ENCODE results near the gene SYT8. TPM values are rescaled to one million over a fixed set of nuclear protein-coding genes. Genes with fewer than 3 reads are reported as not detected.

The SYT8 gene
- total RNA-seq, 4 donors from 2014 or later: 1.4 to 4.1 TPM; not detected in 2

DNA sequence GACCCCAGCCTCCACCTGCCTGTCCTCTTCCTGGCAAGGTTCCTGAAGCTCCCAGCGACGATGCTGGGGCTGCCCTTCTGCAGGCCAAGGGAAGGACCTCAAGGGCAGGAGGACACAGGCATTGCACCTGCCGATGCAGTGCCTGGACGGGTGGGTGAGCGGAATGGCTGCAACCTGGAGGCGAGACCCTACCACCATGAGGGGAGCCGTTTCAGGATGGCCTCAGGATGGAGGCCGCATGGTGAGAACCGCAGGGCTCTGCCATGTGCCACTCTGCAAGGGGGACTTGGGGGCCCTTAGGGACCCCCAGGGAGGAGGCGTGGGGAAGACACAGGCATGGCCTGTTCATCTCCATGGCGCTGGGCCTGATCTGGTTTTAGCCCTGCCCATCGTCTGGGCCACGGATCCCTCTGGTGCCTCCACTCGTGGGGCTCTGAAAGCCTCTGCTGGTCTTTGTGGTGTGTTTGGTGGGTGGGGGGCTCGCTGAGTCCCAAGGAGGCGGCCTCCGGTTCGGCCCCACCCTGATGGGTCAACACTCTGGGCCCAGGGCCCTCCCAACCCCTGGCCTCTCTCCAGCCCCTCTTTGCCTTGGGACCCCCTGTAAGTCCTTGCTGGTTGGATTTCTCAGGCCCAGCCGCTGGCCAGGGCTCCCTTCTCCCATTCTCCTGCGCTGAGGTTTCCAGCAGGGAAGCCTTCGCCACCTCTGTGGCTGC is 16.8 kb downstream of the SYT8 start:
- Histone ChIP-seq H3K4me1 (peaks cover 0 to 13% (median 5%) of the 10 kb centered on the region in 4 donors), H3K9me3 (no peaks in the 10 kb centered on the region), H3K4me3 (no peak overlapping the region), H3K36me3 (no peaks in the 10 kb centered on the region), H3K27me3 (no peaks in the 10 kb centered on the region), H3K27ac (peak overlapping the region; percentile 70 to 76 (median 72))
- no peak for TF ChIP-seq EP300 (IDR thresholded peaks at IDR 0.05; ENCODE audit: low read depth)
- TF ChIP-seq POLR2A (IDR thresholded peaks at IDR 0.05): no peak
- no peak for TF ChIP-seq POLR2AphosphoS5 (IDR thresholded peaks at IDR 0.05)
- no peak for TF ChIP-seq CTCF (IDR thresholded peaks at IDR 0.05)
- DNase-seq: no peak
- 81% methylated on average over 14 of the region's 21 CpGs; no CpG with 5 or more reads in 1 of the 2 donors for WGBS, 2 donors (ENCODE audit: low coverage in 1 of 2)
- in situ Hi-C loops (cut with MboI; ENCODE audit: low pct_ligation_motif_present in 1 of 4, low pct_unique_long_range_greater_than_20kb in 1 of 4, low sequenced_read_pairs in 3 of 4): no loop called here
- intact Hi-C loops (cut with DNase I; ENCODE audit: low total_unique reads): no loop called here

GRCh38 chr11:1852271-1852876 is 17.6 kb downstream of the SYT8 start:
- H3K36me3 ChIP-seq: no peaks in the 10 kb centered on the region
- H3K27me3 ChIP-seq: no peaks in the 10 kb centered on the region
- TF ChIP-seq POLR2AphosphoS5 (IDR thresholded peaks at IDR 0.05) (no peak), POLR2A (IDR thresholded peaks at IDR 0.05) (no peak), EP300 (IDR thresholded peaks at IDR 0.05; ENCODE audit: low read depth) (no peak), CTCF (IDR thresholded peaks at IDR 0.05) (no peak)
- in situ Hi-C loops (cut with MboI; ENCODE audit: low pct_ligation_motif_present in 1 of 4, low pct_unique_long_range_greater_than_20kb in 1 of 4, low sequenced_read_pairs in 3 of 4): no loop called here
- WGBS, 2 donors (ENCODE audit: low coverage in 1 of 2): 57 to 71% methylated on average over 3 to 25 of the region's 25 CpGs
- peaks cover 0 to 13% (median 5%) of the 10 kb centered on the region in 4 donors for H3K4me1 ChIP-seq
- intact Hi-C loops (cut with DNase I; ENCODE audit: low total_unique reads): no loop called here
- H3K27ac ChIP-seq: peak overlapping the region; percentile 70 to 76 (median 72)
- no peak for DNase-seq
- no peaks in the 10 kb centered on the region for H3K9me3 ChIP-seq
- H3K4me3 ChIP-seq: no peak overlapping the region

DNA sequence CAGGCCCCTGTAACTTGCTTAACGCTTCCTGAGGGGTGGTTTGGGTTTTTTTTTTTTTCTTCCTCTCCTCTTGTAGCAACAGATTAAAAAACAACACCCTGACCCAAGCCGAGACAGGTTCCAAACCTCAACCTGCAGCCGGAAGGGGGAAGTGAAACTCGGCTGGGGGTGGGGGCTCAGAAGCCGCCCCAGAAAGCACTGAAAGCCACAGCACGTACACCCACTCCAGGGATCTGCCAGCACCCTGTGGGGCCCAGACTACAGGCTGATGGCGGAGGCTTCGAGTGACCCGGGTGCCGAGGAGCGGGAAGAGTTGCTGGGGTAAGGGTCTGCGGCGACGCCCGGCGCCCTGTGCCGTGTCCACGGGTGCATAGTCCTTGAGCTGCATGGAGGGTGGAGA is 18.1 kb downstream of the SYT8 start, which contains the start of gene LSP1:
LSP1 (plus strand) TSS at position 208 of the 400 bp plus-strand sequence; CDS start at position 269, 61 bp downstream.
- WGBS, 2 donors (ENCODE audit: low coverage in 1 of 2): 59 to 61% methylated on average over 3 to 18 of the region's 18 CpGs
- in situ Hi-C loops (cut with MboI; ENCODE audit: low pct_ligation_motif_present in 1 of 4, low pct_unique_long_range_greater_than_20kb in 1 of 4, low sequenced_read_pairs in 3 of 4): no loop called here
- Histone ChIP-seq H3K4me3 (peak within 1 kb of the TSS in 3 of 4 donors; percentile 3 to 50 (median 25)), H3K36me3 (no peaks in the 10 kb centered on the region), H3K4me1 (peaks cover 0 to 13% (median 5%) of the 10 kb centered on the region in 4 donors), H3K9me3 (no peaks in the 10 kb centered on the region), H3K27ac (peak within 1 kb of the TSS; percentile 70 to 76 (median 72)), H3K27me3 (no peaks in the 10 kb centered on the region)
- intact Hi-C loops (cut with DNase I; ENCODE audit: low total_unique reads): no loop called here
- DNase-seq: peak; percentile 80
- no peak for TF ChIP-seq EP300 (IDR thresholded peaks at IDR 0.05; ENCODE audit: low read depth)
- TF ChIP-seq POLR2AphosphoS5 (IDR thresholded peaks at IDR 0.05): peak in 2 of 3 donors; percentile 18 to 56

DNA sequence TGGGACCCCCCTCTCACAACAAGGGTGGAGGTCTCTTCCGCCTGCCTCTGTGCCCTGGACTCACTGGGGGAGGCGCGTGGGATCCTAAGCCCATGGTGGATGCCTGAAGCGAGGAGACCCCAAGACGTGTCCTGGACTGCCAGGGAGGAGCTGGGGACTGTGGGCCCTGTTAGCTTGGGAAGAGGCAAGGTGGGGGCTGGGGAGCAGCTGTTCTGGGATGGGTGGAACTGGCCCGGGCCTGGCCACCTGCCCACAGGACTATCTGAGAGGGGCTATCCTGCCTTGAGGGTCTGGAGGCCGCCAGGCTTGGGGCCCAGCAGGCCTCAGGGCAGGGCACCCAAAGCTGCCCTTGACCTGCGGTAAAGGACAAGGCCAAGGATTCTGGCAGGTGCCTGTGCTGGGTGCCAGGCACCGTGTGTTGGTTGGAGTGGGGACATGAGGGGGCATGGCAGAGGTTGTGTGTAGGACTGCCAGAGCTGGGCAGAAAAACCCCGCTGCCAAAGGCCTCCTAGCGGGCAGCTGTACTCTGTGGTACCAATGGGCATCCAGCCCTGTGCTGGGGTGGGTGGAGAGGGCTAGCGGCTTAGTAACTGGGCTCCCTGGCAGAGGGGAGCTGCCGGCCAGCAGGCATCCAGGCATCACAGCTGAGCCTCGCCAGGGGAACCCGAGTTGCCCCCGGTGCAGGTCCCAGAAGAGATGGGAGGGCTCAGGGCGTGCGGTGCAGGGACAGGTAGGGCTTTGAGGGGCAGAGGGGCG is 18.8 kb downstream of the SYT8 start:
- no peaks in the 10 kb centered on the region for H3K27me3 ChIP-seq
- in situ Hi-C loops (cut with MboI; ENCODE audit: low pct_ligation_motif_present in 1 of 4, low pct_unique_long_range_greater_than_20kb in 1 of 4, low sequenced_read_pairs in 3 of 4) (no loop called here), intact Hi-C loops (cut with DNase I; ENCODE audit: low total_unique reads) (no loop called here)
- no peak for DNase-seq
- 27 to 65% methylated on average over 2 to 19 of the region's 19 CpGs for WGBS, 2 donors (ENCODE audit: low coverage in 1 of 2)
- H3K36me3 ChIP-seq: no peaks in the 10 kb centered on the region
- H3K27ac ChIP-seq: peak overlapping the region; percentile 51 to 75 (median 68)
- TF ChIP-seq CTCF (IDR thresholded peaks at IDR 0.05) (no peak), POLR2AphosphoS5 (IDR thresholded peaks at IDR 0.05) (no peak), EP300 (IDR thresholded peaks at IDR 0.05; ENCODE audit: low read depth) (no peak), POLR2A (IDR thresholded peaks at IDR 0.05) (no peak)
- H3K9me3 ChIP-seq: no peaks in the 10 kb centered on the region
- H3K4me1 ChIP-seq: peaks cover 0 to 13% (median 5%) of the 10 kb centered on the region in 4 donors
- H3K4me3 ChIP-seq: peak overlapping the region in 3 of 4 donors; percentile 3 to 50 (median 25)

Measured in transverse colon (tissue), 4 donors.